GM19043 (cell line): ENCODE data around the gene SCAF1.

Experiments
- ATAC-seq: cut with Tn5 transposase; IDR thresholded peaks from one replicate; pipeline ENCODE4 v1.9.1; 2021; ENCODE audit warnings: low read depth; ENCODE audit not compliant: unreplicated experiment

SCAF1 gene

GRCh38 chr19:49665036-49665350 lies 23.0 kb downstream of the SCAF1 start:
- ATAC-seq, result no peak

GRCh38 chr19:49665351-49666119 lies 23.5 kb downstream of the SCAF1 start, which contains the start of the genes BCL2L12 and IRF3:
TSS of gene BCL2L12 (plus strand) at chr19:49665933. CDS start at chr19:49666693, 760 bp downstream.
TSS of gene IRF3 (minus strand) at chr19:49665857. CDS start at chr19:49664838, 1,019 bp downstream.
- peak; percentile 72 for ATAC-seq

GRCh38 chr19:49666120-49666444 lies 24.1 kb downstream of the SCAF1 start:
- ATAC-seq, result no peak

- no peak for ATAC-seq
Measured at GRCh38 chr19:49667473-49667872, 25.5 kb downstream of the SCAF1 start.

- no peak for ATAC-seq
Measured at GRCh38 chr19:49669516-49669915, 27.5 kb downstream of the SCAF1 start.

- ATAC-seq, result no peak
Measured at GRCh38 chr19:49672131-49672919, 30.3 kb downstream of the SCAF1 start.

GRCh38 chr19:49676136-49676783 lies 34.3 kb downstream of the SCAF1 start:
- ATAC-seq, result no peak

GRCh38 chr19:49676784-49677230 lies 34.8 kb downstream of the SCAF1 start:
- peak; percentile 58 for ATAC-seq

GRCh38 chr19:49677231-49677900 lies 35.4 kb downstream of the SCAF1 start, which contains the start of gene PRMT1:
TSS of gene PRMT1 (plus strand) at chr19:49677271. CDS start at chr19:49677281, 10 bp downstream.
- ATAC-seq, result no peak

GRCh38 chr19:49677901-49678674 lies 36.1 kb downstream of the SCAF1 start:
- ATAC-seq, result no peak

GRCh38 chr19:49678985-49679770 lies 37.2 kb downstream of the SCAF1 start:
- ATAC-seq, result no peak

- ATAC-seq, result no peak
Measured at GRCh38 chr19:49679771-49680413, 37.9 kb downstream of the SCAF1 start.

- no peak for ATAC-seq
Measured at GRCh38 chr19:49680421-49681351, 38.7 kb downstream of the SCAF1 start.

- ATAC-seq, result no peak
Measured at GRCh38 chr19:49681830-49682229, 39.8 kb downstream of the SCAF1 start.

GRCh38 chr19:49682274-49682673 lies 40.3 kb downstream of the SCAF1 start:
- ATAC-seq, result no peak

GRCh38 chr19:49683814-49684250 lies 41.8 kb downstream of the SCAF1 start:
- no peak for ATAC-seq

GRCh38 chr19:49684251-49684982 lies 42.4 kb downstream of the SCAF1 start:
- ATAC-seq, result no peak
